HG02884 (cell line): ENCODE data around the gene BDH2.

Source experiments
- ATAC-seq: cut with Tn5 transposase; IDR thresholded peaks from one replicate; pipeline ENCODE4 v1.9.1; 2021; ENCODE audit warnings: mild to moderate bottlenecking, moderate library complexity; ENCODE audit not compliant: unreplicated experiment

BDH2 gene

DNA sequence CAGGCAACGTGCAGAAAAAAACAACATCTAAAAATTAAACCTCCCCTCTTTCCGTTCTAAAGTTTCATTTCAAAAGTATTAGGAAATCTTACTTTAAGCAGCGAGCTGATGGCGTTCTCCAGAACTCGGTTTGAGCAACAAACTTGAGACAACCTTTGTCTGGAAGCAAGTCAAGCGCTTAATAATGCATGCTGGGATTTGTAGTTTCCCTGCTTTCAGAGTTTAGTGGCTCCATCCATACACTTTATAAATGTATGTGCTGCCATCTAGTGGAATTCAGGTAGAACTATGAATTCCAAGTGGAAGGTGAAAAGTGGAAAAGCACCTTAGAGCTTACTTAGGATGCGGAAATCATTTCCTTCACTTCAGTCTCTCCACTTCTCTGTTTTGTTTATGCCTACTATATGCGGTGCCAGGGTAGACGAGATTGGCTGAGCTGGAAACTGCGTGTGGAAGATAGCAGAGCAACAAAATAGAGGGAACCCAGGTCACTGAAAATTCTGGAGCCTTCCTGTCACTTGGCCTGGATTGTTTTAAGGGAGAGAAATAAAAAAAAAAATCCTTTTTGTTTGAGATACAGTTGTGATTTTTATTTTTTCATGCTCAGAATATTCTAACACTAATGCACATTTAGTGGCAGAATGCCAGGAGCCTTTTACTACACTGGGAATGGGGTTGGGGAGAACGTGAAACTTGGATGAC is at the start of gene BDH2:
Gene BDH2 (minus strand): TSS at position 144 of the 702 bp plus-strand sequence. CDS start 3,580 bp downstream, outside the sequence.
- peak; percentile 96 for ATAC-seq

DNA sequence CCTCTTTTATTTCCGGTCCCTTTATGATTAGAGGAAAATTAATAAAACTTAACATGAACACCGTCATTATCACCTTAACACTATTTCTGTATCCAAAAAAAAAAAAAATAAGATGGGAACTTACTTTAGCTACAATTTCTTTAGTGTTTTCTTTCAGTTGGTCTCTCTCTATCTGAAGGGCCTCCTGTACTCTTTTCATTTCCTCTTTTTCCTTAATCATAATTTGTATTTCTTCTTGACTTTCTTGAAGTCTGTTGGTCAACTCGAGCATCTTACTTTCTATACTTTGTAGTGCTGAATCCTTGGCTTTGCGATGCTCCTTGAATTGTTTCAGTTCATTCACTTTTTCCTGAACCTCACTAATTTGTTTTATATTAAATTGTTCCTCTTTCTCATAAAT is 45.3 kb upstream of the BDH2 start:
- no peak for ATAC-seq

DNA sequence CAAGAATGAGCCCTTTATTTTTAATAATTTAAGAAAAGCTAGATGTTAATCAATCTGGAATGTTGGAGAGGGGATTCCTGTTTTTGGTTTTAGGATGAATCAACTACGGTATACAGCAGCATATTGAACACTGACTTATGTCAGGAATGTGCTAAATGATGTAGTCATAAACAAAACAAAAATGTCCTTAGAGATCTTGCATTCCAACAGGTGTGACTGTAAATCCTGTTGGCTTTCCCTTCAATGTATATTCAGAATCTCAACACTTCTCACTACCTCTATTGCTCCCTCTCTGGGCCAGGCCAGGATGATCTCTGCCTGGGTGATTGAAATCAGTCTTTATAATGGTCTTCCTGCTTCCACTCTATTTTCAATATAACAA is 37.8 kb upstream of the BDH2 start:
- no peak for ATAC-seq

DNA sequence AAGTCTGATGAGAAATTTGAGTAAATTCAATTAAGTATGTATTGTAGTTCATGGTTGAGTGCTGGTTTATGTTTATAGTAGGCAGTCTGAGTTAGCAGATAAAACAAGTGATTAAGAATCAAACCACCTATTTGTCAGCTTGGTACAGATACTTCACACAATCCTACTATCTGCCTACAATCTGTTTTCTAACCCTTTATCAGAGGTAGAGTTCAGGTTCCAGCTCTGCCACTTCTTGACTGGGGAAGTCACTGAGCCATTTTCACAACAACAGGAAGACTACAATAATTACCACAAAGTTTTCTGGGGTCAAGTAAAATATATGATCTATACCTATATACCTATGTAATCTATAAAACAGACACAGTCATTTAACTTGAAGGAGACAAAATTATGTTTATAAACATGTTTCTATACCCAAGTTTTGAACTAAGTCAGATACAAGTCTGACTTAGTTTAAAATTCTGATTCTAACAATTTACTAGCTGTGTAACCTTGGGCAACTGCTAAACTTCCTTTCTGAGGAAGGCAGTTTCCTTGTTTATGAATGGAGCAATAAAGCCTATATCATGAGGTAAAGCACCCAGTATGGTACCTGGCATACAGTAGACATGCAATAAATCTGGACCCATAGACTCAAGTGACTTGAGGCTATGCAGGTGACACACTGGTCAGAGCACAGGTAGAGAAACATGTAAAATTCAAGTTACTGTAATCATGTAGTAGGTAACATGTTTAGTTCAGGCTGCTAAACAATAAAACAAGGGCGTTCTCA is 37.2 kb upstream of the BDH2 start:
- no peak for ATAC-seq

DNA sequence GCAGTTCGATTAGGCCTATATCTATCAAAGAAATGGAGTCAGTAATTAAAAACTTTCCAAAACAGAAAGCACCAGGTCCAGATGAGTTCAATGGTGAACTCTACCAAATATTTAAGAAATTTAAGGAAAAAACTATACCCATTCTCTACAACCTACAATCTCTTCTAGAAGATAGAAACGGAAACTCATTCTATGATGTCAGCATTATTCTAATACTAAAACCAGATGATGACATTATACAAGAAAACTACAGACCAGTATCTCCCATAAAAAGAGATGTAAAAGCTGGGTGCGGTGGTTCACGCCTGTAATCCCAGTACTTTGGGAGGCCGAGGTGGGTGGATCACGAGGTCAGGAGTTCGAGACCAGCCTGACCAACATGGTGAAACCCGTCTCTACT is 29.5 kb upstream of the BDH2 start:
- ATAC-seq: no peak

DNA sequence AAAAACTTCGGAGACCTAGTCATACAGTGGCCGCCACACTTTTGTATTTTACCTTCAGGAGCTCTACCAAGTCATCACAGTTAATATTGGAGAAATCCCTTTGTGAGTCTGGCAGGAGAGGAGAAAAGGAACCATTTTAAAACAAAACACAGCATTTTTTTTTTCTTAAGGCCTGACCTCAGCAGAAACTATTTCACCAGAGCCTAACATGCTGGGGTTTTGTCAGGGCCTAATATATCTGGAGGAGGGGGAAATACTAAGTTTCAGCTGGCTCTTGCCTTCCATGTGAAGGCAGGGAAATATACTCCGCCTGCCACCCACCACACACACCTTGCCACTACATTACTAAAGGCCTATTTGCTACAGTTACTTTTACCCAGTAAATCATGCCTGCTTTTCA is 26.5 kb upstream of the BDH2 start:
- no peak for ATAC-seq

GRCh38 chr4:103123114-103123513 is 23.5 kb upstream of the BDH2 start:
- ATAC-seq: no peak

- ATAC-seq: no peak
Observed at GRCh38 chr4:103118166-103118565, 18.5 kb upstream of the BDH2 start.

- ATAC-seq: no peak
Observed at GRCh38 chr4:103111598-103111997, 12.0 kb upstream of the BDH2 start.

- ATAC-seq: no peak
Observed at GRCh38 chr4:103108542-103108941, 8.9 kb upstream of the BDH2 start.

DNA sequence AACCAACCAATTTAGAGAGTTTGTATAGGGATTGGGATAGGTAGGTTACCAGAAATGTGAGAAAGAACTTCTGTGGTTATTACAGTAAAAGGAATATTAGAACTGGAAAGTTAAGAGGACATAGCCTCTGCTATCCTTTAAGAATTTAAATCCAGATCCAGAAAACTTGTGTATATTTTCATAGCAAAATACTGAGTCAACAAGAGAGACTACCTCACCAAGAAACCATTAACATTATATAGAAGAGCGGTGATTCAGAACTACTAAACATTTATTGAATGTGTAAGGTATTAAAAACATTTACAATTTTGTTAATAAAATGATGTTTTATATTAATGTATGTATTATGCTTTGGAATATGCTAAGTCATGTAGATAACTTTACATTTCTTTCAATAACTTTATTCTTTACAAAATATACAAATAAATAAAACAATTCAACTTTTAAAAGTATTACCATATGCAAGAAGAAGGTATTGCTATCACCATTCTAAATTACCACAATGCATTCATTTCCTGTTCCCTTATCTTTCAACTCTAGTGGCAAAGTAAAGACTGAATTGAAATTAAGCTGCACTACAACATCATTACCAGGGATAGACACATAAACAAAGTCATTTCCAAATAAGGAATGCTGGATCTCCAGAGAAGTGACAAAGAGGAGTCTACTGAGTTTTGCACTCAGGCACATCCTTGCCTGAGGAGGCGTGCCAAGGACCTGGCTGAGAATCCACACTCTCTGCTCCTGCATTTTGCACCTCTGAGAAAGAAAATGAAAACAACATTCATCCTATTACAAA is 6.1 kb upstream of the BDH2 start:
- no peak for ATAC-seq

DNA sequence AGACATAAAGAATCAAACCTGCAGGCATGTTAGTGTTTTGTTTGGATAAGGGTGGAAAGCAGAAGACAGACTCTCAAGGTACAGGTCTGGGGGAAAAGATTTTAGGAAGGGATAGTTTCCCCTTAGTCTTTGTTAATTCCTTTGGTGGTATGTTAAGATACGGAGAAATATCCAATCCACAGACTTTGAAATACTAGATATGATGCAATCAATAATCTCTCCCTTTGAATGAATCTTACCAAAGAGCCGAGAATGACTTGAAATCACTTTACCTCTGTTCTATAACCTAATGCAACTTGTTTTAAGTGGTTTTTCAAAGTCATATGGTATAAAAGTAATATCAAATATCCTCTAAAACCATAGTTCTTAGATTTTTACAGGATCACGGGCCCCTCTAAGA is 5.3 kb upstream of the BDH2 start:
- no peak for ATAC-seq

GRCh38 chr4:103100691-103101090 is 1.1 kb upstream of the BDH2 start:
- ATAC-seq: no peak

DNA sequence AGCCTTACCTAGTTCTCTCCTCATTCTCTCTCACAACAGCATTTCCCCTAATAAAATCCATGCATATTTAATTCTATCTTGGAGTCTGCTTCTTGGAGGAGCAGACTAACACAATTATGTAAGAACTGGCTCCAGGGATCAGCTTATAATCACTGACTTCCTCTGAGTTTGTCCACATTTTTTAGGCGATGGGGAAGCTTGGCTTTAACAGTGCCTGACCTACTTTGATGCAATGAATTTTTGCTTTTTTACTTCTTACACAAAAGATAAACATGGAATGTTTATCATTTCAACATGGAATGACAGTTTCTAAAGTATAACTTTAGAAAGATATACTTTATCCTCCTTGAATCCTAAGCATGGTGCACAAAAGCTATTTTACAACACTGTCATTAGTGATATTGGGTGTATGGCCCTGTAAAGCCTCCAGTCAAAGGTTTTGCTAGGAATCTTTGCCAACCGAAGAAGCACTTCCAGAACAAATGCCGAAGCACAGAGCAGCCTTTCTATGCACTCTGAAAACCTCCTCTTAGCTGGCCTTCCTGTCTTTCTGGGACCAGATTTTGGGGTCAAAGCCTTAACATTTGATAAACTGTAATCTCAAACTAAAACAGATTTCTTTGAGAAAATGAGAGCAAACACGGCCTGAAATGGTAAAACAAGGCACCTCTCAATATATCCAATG is 736 bp downstream of the BDH2 start:
- no peak for ATAC-seq

GRCh38 chr4:103098341-103098740 is 1.3 kb downstream of the BDH2 start:
- ATAC-seq: no peak

GRCh38 chr4:103097112-103097511 is 2.5 kb downstream of the BDH2 start:
- no peak for ATAC-seq

DNA sequence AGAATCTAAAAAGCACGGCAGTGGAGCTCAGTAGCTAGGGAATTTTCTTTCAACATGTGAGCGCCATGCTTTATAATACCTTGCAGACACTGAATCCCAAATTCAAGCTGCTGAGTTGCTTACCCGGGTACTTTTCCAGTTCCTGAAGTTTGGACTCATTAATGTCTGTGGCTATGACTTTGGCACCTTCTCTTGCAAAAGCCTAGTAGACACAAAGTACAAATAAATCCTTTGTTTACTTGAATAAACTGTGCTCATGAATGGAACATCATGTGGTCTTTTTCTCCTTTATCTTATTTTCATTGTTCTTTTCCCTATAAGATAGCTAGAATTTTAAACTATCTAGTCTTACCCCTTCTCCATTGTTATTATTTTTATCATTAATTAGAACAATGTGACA is 4.6 kb downstream of the BDH2 start:
- ATAC-seq: no peak

GRCh38 chr4:103092245-103092644 is 7.4 kb downstream of the BDH2 start:
- no peak for ATAC-seq

DNA sequence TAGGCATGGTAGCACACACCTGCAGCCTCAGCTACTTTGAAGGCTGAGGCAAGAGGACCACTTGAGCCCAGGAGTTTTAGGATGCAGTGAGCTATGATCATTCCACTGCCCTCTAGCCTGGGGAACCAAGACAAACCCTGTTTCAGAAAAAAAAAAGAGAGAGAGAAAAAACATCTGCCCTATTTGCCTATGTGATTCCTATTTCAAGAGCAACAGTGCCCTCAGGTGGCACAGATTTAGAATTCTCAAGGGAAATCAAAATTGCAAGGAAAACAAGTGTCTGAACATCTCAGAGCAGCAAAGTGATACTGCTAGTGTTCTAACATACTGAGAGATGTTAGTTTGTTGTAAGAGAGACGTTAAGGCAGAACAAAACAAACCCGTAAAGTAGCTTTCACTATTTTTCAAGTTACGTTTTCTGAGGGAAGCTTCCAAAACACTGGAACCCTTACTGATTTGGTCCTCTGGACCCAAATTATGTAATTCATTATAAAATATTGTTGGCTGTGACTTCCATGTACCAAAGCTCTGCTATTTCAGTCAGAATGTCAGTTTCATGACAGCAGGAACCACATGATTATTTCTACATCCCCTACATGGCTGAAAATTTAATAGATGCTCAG is 7.9 kb downstream of the BDH2 start:
- peak; percentile 72 for ATAC-seq

DNA sequence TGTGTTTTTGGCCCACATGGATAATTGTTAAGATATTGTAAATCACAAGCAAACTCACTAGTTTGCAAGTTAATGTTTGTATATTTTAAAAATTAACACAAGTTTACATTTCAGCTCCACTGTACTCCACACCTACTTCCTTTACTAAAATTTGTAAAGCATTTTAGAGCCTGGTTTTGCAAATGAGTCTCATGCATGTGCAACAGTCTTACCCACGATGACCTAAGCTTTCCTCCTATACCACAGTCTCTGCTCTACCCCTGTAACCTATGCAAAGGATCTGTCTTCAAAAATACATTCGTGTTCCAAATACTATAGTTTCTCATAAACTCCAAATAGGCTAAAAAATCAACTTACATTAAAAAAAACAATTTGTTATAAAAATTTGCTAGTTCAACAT is 10.2 kb downstream of the BDH2 start:
- ATAC-seq: no peak

DNA sequence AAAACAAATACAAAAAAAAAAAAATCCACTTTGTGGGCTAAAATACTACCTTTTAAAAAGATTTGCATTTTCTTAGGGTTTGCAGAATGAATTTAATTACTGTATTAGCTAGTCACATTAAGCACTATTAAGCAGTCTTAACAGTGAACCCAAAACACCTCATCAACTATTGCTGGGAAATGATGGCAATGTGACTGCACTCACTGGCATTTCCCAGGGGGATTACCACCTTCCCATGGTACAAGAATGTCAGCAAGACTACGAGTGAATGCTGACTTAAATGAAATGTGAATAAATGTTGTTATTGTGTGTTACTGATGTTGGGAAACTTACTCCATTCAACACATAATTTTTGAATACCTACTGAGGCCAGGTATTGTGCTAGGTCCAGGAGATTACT is 13.1 kb downstream of the BDH2 start:
- no peak for ATAC-seq
